OCI-M2 (cell line): Measurements from ENCODE around the gene NFAT5.

Experiments
- DNase-seq: peaks from one replicate; lab custom pipeline; 2025; ENCODE audit not compliant: unreplicated experiment; lab: John Stamatoyannopoulos, UW

Gene NFAT5

DNA sequence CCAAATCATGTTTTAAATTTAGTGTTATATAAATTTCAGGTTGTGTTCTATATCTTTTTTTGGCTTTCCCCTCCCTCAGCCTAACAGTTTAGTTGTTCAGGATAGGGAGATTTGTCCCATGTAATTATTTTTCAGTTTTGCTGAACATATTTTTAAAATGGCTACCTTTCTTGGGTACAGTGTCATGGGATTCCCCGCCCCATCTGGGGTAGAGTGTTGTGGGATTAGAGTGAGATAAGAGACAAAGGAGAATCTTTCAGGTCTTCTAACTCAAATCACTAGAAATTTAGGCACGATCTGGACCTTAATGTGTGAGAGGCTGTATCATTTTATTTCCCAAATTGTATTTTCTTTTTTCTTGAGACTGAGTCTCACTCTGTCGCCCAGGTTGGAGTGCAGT, 24.8 kb downstream of the NFAT5 start:
- no peak for DNase-seq

DNA sequence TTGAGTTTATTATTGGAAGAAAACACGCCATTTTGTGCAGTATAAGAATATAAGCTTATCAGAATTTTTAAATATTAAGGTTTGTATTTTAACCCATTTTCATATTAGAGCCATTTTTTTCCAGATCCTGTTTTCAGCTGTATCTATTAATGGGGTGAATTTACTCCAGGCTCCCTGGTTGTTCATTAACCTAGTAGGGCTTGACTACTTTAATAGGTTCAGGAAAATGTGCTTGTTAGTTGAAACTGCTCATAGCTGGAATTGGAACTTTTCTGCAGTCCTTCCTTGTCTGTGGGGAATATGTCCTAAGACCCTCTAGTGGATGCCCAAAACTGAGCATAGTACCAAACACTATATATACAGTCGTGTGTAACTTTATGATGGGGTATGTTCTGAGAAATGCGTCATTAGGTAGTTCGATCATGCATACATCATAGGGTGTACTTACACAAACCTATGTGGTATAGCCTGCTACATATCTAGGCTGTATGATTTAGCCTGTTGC, 28.0 kb downstream of the NFAT5 start:
- DNase-seq = no peak

DNA sequence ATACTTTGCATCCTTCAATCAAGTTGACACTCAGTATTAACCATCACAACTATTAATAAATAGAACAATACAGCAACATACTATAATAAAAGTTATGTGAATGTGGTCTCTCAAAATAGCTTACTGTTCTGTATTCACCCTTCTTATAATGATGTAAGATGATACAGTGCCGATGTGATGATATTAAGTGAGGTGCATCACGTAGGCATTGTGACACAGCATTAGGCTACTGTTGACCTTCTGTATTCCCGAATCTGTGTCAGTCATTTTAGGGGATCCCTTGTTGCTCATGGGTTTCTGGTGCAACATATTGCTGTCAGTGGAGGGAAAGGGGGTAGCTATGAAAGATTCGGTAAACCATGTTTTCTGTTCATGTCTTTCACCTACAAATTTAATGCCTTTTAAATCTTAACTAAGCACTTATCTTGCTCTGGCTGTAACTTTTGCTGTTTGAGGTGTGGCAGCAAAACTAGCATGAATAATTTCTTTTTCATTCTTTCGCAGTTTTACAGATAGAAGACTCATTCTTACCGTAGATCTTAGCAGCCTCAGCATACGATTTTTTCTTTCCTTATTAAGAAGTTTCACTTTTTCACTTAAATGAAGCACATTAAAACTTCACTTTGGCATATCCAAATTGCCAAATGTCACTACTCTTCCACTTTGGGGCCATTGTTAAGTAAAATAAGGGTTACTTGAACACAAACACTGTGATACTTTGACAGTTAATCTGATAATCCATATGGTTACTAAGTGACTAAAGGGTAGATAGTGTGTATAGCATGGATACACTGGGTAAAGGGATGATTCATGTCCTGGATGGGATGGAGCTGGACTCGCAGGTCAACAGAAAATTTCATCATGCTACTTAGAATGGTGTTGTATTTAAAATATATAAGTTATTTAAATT, 29.6 kb downstream of the NFAT5 start:
- no peak for DNase-seq

DNA sequence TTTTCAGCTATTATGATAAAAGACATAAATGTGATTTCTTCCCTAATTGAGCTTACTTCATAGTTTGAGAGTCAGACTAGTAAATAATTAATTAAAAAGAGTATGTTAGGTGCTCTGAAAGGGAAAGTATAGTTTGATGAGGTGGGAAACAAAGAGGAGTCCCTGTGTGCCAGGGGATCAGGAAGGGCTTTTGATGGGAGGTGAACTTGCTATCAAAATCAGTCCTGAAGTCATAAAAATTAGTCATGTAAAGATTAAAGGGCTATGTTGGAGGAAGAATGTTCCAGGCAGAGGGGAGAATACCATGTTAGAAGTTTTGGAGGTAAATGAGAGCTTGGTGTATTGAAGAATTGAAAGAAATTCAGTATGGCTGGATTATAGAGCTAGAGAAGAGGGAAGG, 31.0 kb downstream of the NFAT5 start:
- DNase-seq = no peak

DNA sequence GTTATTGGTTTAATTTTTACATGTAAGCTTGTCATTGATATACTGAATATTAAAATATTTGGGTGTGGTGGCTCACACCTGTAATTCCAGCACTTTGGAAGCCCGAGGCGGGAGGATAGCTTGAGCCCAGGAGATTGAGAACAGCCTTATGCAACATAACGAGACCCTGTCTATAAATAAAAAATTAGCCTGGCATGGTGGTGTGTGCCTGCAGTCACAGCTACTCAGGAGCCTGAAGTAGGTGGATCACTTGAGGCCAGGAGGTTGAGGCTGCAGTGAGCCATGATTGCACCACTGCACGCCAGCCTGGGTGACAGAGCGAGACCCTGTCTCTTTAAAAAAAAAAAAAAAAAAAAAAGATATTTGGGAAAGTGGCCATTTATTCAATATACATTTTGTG, 32.3 kb downstream of the NFAT5 start:
- DNase-seq = no peak

DNA sequence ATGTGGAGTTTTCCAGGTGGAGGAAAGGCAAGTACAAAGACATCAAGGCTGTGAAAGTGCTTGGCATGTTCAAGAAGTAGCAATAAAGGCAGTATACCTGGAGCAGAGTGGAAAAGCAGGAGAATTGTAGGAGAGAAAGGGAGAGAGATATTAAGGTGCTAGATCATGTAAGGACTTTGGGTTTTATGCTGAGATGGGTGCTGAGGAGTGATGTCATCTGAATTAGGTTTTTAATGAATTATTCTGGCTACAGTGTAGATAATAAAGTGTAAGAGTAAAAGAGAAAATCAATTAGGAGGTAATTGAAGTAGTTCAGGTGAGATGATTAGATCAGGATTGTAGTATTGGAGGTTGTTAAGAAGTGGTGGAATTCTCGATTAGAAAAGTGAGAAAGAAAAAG, 34.0 kb downstream of the NFAT5 start:
- no peak for DNase-seq

DNA sequence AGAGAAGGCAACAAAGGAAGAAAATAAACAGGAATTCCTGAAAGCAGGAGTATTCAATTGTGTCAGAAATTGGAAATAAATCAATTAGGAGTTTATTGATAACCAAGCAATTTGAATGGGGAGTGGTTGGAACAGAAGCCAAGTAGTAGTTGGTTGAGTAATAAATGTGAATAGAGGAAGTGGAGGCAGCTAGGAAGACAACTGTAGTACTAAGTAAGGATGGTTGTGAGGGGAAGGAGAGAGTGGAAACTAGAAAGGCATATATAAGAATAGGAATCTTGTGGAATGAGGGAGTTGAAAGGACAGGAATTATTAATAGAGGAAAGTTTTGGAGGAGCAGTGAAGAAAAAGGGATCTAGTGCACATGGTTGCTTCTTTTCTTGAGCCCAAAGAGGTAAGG, 34.4 kb downstream of the NFAT5 start:
- DNase-seq = no peak

DNA sequence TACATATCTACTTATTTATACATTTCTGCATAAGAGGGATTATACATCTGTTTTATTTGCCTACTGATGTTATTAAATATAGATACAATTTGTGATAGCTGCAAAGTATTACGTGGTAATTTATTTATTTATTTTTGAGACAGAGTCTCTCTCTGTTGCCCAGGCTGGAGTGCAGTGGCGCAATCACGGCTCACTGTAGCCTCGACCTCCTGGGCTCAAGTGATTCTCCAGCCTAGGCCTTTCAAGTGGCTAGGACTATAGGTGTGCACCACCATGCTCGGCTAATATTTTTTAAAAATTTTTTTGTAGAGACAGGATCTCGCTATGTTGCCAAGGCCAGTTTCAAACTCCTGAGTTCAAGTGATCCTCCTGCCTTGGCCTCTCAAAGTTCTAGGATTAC, 35.5 kb downstream of the NFAT5 start:
- DNase-seq = no peak

DNA sequence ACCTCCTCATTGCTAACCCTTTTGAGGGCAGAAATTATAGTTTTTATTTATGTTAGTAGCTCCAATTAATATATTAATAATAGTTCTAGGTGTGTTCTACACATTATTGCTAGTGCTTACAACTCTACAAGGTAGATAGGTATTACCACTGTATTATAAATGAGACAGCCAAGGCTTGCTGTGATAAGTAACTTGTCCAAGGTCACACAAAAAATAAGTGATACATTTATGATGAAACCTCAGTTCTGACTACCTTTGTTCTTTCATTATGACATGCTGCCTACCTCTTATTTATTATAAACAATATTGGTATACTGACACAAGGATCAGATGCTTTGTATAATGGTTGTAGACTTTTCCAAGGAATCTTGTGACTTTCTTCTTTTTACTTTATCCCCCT, 41.2 kb downstream of the NFAT5 start:
- no peak for DNase-seq

DNA sequence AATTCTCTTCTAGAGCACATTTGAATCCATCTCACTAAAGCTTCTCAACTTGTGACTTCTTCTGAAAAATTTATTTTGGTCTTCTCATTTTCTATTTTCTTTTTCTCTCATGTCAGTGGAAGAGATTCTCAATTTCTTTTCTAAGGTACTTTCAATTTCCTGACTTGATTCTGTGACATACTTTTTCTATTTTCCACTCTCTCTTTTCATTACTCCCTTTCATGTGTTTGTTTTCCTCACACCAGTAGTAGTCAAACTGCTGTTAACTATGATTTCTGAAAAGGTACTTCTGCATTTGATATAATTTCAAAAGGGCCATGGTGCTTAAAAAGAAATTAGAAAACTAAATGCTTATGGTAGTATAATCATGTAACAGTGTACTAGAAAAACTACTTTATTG, 41.9 kb downstream of the NFAT5 start:
- DNase-seq = no peak

DNA sequence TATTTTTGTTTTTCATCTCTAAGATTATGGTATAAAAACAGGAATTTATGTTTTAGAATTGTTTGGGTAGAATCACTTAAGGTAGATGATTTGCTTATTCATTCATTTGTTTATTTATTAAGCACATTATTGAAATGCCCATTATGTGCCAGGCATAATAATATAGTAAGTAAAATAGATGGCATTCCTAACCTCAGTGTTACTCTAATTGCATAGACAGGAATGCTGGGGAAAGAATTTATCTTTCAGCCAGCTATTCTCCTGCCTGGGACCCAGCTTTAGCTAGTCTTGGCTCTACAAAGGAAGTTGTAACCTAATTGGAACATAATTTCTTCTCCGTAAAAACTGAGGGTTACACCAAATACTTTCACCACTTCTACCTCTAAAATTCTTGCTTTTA, 44.6 kb downstream of the NFAT5 start:
- DNase-seq = no peak

DNA sequence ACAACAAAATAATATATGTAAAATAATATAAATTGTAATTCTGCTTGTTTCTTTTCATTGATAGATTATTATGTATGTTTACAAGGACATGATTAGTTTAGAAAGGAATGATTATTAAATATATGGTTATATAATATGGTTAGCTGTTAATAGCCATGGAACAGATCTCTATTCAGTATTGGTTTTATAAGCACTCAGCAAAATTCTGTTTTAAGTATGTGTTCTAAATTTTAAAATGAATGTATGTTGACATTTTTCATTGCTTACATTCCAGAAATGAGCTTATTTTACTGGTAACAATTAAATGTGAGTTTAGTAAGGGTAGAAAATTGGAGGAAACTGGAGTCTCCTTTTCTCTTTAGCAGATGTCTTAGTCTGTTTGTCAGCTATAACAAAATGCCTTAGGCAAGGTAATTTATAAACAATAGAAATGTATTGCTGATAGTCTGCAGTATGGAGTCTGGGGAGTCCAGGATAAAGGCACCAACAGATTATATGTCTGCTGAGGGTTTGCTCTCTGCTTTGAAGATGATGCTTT, 45.4 kb downstream of the NFAT5 start:
- DNase-seq = no peak

DNA sequence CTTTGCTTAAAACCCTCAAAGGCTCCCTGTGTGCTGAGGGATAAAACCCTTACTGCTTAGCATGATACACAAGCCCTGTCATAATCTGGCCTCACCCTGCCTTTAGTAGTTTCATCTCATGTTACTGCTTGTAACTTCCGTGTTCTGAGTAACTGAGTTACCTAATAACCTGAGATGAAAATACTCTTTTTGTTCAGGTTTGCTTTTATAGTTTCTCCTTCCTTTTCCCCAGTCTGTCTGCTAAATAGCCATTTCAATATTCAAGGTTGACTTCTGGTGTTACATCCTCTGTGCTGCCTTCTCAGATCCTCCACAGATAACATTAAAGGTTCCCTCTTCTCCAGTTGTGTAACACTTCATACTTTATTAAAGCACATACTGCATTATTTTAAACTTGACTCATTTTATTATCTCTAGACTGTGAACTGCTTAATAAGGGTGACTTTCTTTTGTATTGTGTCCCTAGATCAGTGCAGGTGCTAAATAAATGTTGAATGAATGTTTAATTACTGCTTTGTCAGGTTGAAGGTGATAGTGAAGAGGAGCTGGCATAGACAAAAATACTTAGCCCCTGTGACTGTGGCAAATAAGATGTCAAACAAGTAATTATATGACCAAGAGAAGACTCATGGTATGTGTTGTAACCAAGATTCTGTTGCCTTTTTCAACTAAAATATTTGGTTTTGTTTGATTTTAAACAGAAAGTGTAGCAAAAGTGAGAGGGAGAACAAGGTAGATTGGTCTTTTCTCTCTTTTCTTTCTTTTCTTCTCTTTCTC, 47.8 kb downstream of the NFAT5 start:
- no peak for DNase-seq

DNA sequence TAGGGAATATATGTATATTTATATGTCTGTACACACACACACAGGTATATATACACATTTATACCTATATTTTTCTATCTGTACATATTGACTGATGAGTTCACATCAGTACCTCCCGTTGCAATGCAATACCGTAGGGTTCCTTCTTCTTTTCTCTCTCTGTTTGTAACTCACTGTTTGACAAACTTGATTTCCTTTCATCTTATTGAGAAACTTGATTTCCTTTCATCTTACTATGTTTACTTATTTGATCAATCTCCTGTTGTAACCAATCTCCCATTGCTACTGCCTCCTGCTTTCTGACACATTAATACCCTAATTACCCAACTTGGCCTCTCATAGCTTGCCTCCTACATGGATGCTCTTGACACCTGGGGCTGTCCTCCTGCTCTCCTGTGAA, 49.8 kb downstream of the NFAT5 start:
- DNase-seq = no peak

DNA sequence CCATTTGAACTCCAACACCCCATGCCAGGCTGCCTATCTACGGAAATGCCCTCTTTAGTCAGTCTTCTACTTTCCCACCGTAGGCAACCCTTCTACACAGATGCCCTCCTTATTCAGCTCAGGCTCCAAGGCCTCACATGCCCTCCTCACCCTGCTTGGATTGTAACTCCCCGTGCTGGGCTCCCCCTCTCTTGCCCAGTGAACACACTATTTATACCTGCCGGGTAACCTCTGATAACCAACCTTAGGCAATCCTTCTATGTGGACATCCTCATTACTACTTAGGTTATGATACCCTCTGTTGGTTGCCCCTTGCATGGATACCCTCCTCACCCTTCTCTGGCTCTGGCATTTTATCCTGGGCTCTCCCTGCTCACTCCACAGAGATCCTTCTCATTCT, 50.3 kb downstream of the NFAT5 start:
- no peak for DNase-seq

DNA sequence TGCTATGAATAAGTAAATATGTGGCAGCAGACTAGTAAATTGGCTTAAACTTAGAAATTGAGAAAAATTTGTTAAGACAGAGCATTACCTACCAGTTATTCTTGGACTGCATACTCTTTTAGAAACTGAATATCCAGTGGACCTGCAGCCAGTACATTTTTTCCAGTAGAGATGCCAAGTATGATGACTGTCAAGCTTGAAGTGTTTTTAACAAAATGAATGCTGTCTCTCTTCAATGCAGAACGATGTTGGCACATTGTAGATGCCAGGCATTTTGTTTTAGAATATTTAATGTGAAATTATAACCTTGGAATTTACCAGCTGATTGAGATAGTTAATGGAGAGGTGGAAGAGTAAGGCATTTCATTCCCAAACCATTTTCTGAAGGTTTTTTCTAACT, 52.5 kb downstream of the NFAT5 start:
- no peak for DNase-seq

DNA sequence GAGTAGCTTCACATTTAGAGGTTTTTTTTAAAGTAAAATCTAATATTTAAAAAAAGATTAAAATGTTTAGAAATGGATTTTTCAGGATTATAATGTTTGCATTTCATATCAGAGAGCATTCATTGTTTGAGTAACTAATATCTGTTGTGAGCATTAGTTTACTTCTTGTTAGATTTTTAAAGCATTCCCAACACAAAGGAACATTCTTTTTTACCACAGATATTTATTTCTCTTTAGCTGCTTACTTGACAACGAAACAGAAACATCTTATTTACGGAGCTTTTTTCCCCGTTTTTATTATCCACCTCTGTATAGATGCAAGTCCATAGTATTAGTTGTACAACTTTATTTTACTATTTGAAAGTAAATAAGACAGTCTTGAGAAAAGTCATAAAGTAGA, 53.0 kb downstream of the NFAT5 start:
- no peak for DNase-seq

DNA sequence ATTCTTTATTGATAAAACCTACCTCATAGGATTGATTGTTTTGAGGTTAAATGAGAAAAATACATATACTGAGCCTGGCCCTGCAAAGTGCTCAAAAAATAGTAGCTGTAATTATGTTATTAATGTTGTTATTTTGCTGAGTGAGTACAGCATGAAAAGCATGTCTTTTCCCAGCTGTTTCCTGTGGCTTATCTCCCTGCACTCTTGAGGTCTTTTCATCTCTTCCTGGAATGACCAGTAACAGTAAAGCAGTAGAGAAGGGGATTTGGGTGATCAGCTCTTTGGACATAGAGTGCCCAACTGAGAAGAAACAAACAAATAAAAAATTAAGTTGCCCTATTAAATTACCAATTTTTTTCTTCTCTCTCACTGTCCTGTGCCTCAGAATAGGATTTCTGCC, 53.7 kb downstream of the NFAT5 start:
- no peak for DNase-seq

DNA sequence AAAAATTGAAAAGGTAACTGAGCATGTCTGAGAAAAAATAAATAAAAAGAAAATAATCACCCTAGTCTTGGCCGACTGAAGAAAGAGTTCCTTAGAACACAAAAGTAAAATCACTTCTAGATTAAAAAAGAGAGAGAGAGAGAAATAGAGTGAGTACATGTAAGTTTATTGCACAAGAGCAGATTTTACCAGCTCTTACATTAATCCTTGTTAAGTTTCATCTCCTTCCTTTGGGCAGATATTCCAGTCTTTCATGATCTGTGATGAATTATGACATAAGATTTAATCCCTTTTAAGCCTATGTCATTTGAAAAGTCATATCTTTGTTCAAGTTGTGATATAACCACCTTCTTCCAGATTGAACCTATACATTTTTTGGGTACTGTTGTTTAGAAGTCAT, 54.8 kb downstream of the NFAT5 start:
- DNase-seq = no peak

DNA sequence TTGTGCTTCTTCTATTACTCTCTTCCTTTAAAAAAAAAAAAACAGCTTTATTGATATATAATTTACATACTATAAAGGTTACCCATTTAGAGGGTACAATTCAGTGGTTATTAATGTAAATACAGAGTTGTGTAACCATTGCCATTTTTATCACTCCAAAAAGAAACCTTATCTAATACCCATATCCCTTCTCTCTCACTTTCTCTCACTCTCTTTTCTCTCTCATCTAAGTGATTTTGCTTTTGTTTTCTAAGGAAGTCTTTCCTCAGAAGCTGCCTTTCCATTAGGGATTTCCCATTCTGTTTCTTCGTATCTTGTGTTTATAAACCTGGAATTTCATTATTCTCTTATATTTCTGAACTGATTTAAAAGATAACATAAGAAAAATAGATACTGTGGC, 55.5 kb downstream of the NFAT5 start:
- no peak for DNase-seq

DNA sequence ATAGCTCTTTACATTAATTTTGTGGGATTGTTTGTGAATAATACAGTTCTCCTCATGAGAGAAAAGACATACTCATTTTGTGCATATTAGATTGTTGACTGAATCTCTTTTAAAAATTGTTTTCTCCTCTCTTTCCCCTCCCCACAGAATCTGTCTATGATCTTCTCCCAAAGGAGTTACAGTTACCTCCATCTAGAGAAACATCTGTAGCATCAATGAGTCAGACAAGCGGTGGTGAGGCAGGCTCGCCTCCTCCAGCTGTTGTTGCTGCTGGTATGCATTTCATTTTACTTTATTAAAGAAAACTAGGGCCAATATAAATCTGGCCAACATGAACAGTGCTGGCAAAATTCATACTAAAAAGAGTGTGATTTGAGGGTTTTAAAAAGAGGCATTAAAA, 60.5 kb downstream of the NFAT5 start:
- DNase-seq = no peak

DNA sequence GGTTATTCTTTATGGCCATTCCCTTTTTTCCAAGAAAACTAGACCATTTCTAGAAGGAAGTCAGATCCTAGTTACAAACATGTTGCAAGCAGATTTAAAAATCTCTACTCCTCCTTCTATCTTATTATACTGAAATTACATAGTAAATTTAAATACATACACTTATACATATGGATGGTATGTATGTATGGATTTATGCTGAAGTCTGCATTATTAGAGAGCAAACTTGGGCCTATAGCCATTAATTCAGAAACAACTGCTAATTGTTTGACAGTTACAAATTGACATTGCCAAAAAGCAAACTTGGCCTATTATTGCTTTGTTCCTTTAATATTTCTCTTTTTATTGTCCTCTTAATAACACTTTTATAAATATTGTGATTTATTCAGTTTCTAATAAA, 67.1 kb downstream of the NFAT5 start:
- DNase-seq = no peak
